Fibroblast of peridontal ligament (primary cell): ENCODE data around the gene ZSCAN26.

Experiments
- DNase-seq: peaks from one replicate; pipeline ENCODE4 v3.0.0-alpha.2; 2010; ENCODE audit errors: extremely low read depth

The ZSCAN26 gene

GRCh38 chr6:28266962-28267694 is at the start of gene ZSCAN26:
TSS of gene ZSCAN26 (plus strand) at chr6:28267143. CDS start at chr6:28271920, 4,777 bp downstream.
- DNase-seq = peak; percentile 92

- no peak for DNase-seq
These were observed 49.1 kb upstream of the ZSCAN26 start for GRCh38 chr6:28217890-28218289.

- peak; percentile 43 for DNase-seq
These were observed 48.4 kb upstream of the ZSCAN26 start for GRCh38 chr6:28218312-28219248.

- no peak for DNase-seq
These were observed 46.4 kb upstream of the ZSCAN26 start for GRCh38 chr6:28220257-28221133.

- no peak for DNase-seq
These were observed 42.5 kb upstream of the ZSCAN26 start for GRCh38 chr6:28224131-28225055.

GRCh38 chr6:28225056-28225834 is 41.7 kb upstream of the ZSCAN26 start, which contains the start of gene ZSCAN9:
TSS of gene ZSCAN9 (plus strand) at chr6:28225275. CDS start at chr6:28227085, 1,810 bp downstream.
- DNase-seq = peak; percentile 84

- no peak for DNase-seq
These were observed 40.5 kb upstream of the ZSCAN26 start for GRCh38 chr6:28226460-28226859.

- no peak for DNase-seq
These were observed 34.2 kb upstream of the ZSCAN26 start for GRCh38 chr6:28232785-28233184.

GRCh38 chr6:28235912-28236452 is 31.0 kb upstream of the ZSCAN26 start:
- DNase-seq = no peak

- DNase-seq = no peak
These were observed 27.3 kb upstream of the ZSCAN26 start for GRCh38 chr6:28239636-28240035.

- peak; percentile 26 for DNase-seq
These were observed 26.5 kb upstream of the ZSCAN26 start for GRCh38 chr6:28240471-28240870.

- DNase-seq = no peak
These were observed 23.0 kb upstream of the ZSCAN26 start for GRCh38 chr6:28243946-28244345.

GRCh38 chr6:28245206-28245941 is 21.6 kb upstream of the ZSCAN26 start:
- DNase-seq = no peak

GRCh38 chr6:28248916-28249315 is 18.0 kb upstream of the ZSCAN26 start:
- peak; percentile 62 for DNase-seq

- DNase-seq = no peak
These were observed 16.2 kb upstream of the ZSCAN26 start for GRCh38 chr6:28250747-28251146.

GRCh38 chr6:28251661-28252008 is 15.3 kb upstream of the ZSCAN26 start:
- DNase-seq = no peak

- DNase-seq = peak; percentile 96
These were observed 14.7 kb upstream of the ZSCAN26 start, which contains the start of gene ZKSCAN4 for GRCh38 chr6:28252009-28252975. TSS of gene ZKSCAN4 (minus strand) at chr6:28252269. CDS start at chr6:28251980, 289 bp downstream.

- no peak for DNase-seq
These were observed 12.8 kb upstream of the ZSCAN26 start for GRCh38 chr6:28254121-28254519.
